ENCODE data around the gene PHLDA3.
A peak's percentile ranks its signal among the peaks of the same experiment; 100 is the strongest.

The PHLDA3 gene

GRCh38 chr1:201450721-201451291 is 18.2 kb downstream of the PHLDA3 start:
- H3K4me3 ChIP-seq (ENCODE audit: low read depth, low read length): no peak overlapping the region
- H3K36me3 ChIP-seq: no peaks in the 10 kb centered on the region
- peaks cover 3% of the 10 kb centered on the region; the same call in 1 of the 2 replicates for H3K4me1 ChIP-seq
- peak; percentile 66 for DNase-seq
- no peaks in the 10 kb centered on the region for H3K9me3 ChIP-seq
- no peak for TF ChIP-seq CTCF (IDR thresholded peaks at IDR 0.05; ENCODE audit: low read depth, low read length)
- no peaks in the 10 kb centered on the region for H3K27me3 ChIP-seq

GRCh38 chr1:201448990-201449389 is 20.0 kb downstream of the PHLDA3 start:
- no peak for DNase-seq

GRCh38 chr1:201447903-201448871 is 20.8 kb downstream of the PHLDA3 start:
- H3K9me3 ChIP-seq: no peaks in the 10 kb centered on the region
- TF ChIP-seq CTCF (IDR thresholded peaks at IDR 0.05; ENCODE audit: low read depth, low read length): peak; percentile 80
- no peaks in the 10 kb centered on the region for H3K36me3 ChIP-seq
- H3K27me3 ChIP-seq: no peaks in the 10 kb centered on the region
- H3K4me1 ChIP-seq: peaks cover 3% of the 10 kb centered on the region; the same call in 1 of the 2 replicates
- DNase-seq: peak; percentile 65
- H3K4me3 ChIP-seq (ENCODE audit: low read depth, low read length): no peak overlapping the region

More at GRCh38 chr1:201448990-201449389, 20.0 kb downstream of the PHLDA3 start:
- no peak for TF ChIP-seq CTCF (IDR thresholded peaks at IDR 0.05; ENCODE audit: low read depth, low read length)
- H3K27me3 ChIP-seq: no peaks in the 10 kb centered on the region
- H3K4me1 ChIP-seq: peaks cover 3% of the 10 kb centered on the region; the same call in 1 of the 2 replicates
- no peaks in the 10 kb centered on the region for H3K36me3 ChIP-seq
- no peak overlapping the region for H3K4me3 ChIP-seq (ENCODE audit: low read depth, low read length)
- H3K9me3 ChIP-seq: no peaks in the 10 kb centered on the region

GRCh38 chr1:201445310-201445709 is 23.7 kb downstream of the PHLDA3 start:
- Histone ChIP-seq H3K4me1 (no peaks in the 10 kb centered on the region), H3K27me3 (no peaks in the 10 kb centered on the region), H3K36me3 (no peaks in the 10 kb centered on the region), H3K9me3 (no peaks in the 10 kb centered on the region), H3K4me3 (ENCODE audit: low read depth, low read length) (no peak overlapping the region)
- TF ChIP-seq CTCF (IDR thresholded peaks at IDR 0.05; ENCODE audit: low read depth, low read length): no peak
- DNase-seq: no peak

GRCh38 chr1:201444792-201445191 is 24.2 kb downstream of the PHLDA3 start:
- no peak for TF ChIP-seq CTCF (IDR thresholded peaks at IDR 0.05; ENCODE audit: low read depth, low read length)
- no peak for DNase-seq
- no peaks in the 10 kb centered on the region for H3K4me1 ChIP-seq

GRCh38 chr1:201443747-201444146 is 25.2 kb downstream of the PHLDA3 start:
- H3K27me3 ChIP-seq: no peaks in the 10 kb centered on the region
- no peaks in the 10 kb centered on the region for H3K36me3 ChIP-seq
- no peak for DNase-seq
- H3K4me3 ChIP-seq (ENCODE audit: low read depth, low read length): no peak overlapping the region
- no peaks in the 10 kb centered on the region for H3K4me1 ChIP-seq
- no peak for TF ChIP-seq CTCF (IDR thresholded peaks at IDR 0.05; ENCODE audit: low read depth, low read length)
- H3K9me3 ChIP-seq: no peaks in the 10 kb centered on the region

More at GRCh38 chr1:201444792-201445191, 24.2 kb downstream of the PHLDA3 start:
- H3K9me3 ChIP-seq: no peaks in the 10 kb centered on the region
- H3K4me3 ChIP-seq (ENCODE audit: low read depth, low read length): no peak overlapping the region
- H3K27me3 ChIP-seq: no peaks in the 10 kb centered on the region
- no peaks in the 10 kb centered on the region for H3K36me3 ChIP-seq

All from BE2C (cell line).